ENCODE results near the gene PAN3.
"Not testable (repeated sequence)": the region's sequence is repeated elsewhere in the genome, so short reads cannot be mapped to it uniquely, and the experiment has no call there.

PAN3 gene

DNA sequence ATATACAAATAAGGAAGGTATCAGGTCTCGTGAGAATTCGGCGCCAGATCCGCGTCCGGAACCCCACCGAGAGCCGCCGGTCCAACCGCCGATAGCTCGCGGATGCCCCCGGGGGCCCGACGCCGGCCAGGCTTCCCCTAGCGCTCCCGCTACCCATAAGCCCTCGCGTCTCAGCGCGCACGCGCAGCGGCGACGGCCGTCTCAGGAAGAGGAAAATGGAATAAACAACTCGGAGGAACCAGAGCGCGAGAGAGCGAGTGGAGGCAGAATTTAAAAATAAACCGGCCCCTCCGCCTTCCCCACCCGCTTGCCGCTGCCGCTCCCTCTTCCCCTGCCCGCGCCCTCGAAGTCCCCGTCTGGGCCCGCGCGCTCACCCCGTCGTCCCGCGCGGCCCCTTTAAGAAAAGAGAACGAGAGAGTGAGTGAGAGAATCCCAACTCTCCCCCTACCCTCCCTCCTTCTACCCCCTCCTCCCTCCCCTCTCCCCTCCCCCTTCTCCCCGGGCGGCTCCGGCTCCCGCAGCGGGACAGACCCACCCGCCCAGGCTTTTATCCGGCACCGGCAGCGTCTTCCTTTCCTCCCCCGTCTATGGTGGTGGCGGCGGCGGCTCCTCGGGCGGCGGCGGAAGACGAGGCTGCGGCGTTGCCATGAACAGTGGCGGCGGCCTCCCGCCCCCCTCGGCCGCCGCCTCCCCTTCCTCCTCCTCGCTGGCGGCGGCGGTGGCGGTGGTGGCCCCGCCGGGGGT is at the start of gene PAN3:
Gene PAN3 (plus strand): TSS at position 534 of the 744 bp plus-strand sequence. CDS start 113 bp downstream, at position 647.
- peak; percentile 92 to 95 for DNase-seq
- no peak for TF ChIP-seq GATA1 (IDR thresholded peaks at IDR 0.05; ENCODE audit: low read depth, low read length)
- peak; percentile 85 for TF ChIP-seq POLR2A (IDR thresholded peaks at IDR 0.05; ENCODE audit: low read length)

DNA sequence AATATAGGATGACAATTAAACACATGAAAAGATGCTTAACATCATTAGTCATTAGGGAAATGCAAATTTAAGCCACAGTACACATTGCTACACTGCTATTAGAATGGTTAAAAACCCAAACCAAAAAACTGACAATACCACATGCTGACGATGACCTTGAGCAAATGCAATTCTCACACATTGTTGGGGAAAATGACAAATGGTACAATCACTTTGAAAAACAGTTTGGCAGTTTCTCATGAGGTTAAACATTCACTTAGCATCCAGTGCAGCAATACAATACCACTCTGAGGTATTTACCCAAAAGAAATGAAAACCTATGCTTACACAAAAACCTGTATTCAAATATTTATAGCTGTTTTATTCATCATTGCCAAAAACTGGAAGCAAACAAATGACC is 49.3 kb upstream of the PAN3 start:
- TF ChIP-seq GATA1 (IDR thresholded peaks at IDR 0.05; ENCODE audit: low read depth, low read length) (no peak), POLR2A (IDR thresholded peaks at IDR 0.05; ENCODE audit: low read length) (no peak)

DNA sequence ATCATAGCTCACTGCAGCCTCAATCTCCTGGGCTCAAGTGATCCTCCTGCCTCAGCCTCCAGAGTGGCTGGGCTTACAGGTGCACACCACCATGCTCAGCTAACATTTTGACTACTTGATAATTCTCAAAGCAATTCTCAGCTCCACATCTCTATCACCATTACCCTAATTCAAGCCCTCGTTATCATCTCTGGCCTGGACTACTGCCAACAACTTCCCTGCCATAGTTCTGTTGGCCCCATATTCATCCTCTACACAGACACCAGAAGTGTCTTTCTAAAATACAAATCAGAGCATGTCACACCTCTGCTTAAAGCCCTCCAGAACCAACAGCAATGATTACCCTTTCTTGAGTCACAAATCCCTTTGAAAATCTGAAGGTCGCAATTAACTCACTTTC is 45.9 kb upstream of the PAN3 start:
- TF ChIP-seq POLR2A (IDR thresholded peaks at IDR 0.05; ENCODE audit: low read length) (no peak), GATA1 (IDR thresholded peaks at IDR 0.05; ENCODE audit: low read depth, low read length) (no peak)
- peak; percentile 11 to 28 for DNase-seq

More for the DNA sequence above, 49.3 kb upstream of the PAN3 start:
- no peak for DNase-seq

GRCh38 chr13:28093881-28094280 is 44.5 kb upstream of the PAN3 start:
- peak in 1 of 2 experiments; percentile 31 for DNase-seq
- TF ChIP-seq GATA1 (IDR thresholded peaks at IDR 0.05; ENCODE audit: low read depth, low read length), result no peak

DNA sequence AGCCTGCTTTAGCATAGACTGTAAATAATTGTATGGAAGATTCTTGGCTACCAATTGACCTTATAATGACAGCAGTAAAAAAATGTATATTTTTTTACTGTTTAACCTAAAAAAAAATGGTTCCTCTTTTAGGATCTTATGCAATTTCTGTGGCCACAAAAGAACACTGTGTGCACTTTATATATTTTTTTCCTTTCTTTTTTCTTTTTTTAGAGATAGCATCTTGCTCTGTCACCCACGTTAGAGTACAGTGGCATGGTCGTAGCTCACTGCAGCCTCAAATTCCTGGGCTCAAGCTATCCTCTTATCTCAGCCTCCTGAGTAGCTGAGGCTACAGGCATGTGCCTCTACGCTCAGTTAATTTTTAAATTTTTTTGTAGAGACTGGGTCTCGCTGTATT is 44.0 kb upstream of the PAN3 start:
- TF ChIP-seq GATA1 (IDR thresholded peaks at IDR 0.05; ENCODE audit: low read depth, low read length), result no peak
- no peak for TF ChIP-seq POLR2A (IDR thresholded peaks at IDR 0.05; ENCODE audit: low read length)
- peak in 1 of 2 experiments; percentile 3 for DNase-seq

DNA sequence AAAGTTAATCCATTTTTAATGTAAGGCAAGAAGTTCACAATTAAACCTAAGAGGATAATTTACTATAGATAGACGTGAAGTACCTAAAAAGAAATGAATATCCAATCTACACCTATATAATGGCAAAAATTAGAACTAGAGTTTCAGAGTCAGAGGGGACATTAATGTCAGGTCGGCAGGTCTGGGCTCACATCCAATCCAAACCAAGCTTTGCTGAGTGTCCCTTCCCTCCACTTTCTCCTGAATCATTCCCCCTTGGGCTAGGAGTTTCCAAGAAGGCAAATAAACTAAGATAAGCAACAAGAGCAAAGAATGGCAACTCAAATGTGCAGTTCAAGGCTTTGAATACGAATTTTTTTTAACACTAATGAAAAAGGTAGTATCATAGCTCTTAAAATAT is 40.8 kb upstream of the PAN3 start:
- TF ChIP-seq GATA1 (IDR thresholded peaks at IDR 0.05; ENCODE audit: low read depth, low read length) (no peak), POLR2A (IDR thresholded peaks at IDR 0.05; ENCODE audit: low read length) (no peak)
- no peak for DNase-seq

DNA sequence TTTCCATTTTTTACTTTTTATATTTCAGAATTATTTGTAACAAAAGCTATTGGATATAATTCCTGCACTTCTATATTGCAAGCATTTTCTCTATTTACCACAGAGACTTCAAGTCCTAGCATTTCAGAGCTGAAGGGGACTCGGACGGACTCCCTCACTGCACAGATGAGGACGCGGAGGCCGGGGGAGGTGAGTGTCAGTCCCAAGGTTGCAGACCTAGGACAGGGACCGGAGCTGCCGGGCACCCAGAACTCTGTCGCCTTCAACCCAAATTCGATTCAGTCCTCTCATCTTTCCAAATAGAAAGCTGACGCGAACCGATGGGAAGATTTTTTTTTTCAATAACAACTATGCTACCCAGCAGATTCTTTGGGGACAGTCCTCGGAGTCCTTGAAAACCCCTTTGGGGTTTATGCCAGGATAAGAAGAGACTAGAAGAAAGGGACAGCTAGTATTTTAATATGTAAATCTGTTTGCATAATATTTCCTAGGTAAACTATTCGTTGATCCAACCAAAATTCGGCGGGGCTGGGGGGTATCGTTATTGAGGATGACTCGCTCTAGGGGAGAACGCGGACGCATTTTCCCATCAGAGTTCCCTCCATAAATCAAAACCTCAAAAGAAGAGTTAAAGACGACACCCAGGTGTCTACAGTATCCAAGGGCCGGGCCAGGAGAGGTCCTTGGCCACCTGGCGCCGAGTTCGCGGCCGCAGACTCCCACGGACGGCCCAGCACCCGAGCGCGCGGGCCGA is 38.8 kb upstream of the PAN3 start:
- TF ChIP-seq POLR2A (IDR thresholded peaks at IDR 0.05; ENCODE audit: low read length), result no peak
- TF ChIP-seq GATA1 (IDR thresholded peaks at IDR 0.05; ENCODE audit: low read depth, low read length), result no peak
- DNase-seq, result no peak

DNA sequence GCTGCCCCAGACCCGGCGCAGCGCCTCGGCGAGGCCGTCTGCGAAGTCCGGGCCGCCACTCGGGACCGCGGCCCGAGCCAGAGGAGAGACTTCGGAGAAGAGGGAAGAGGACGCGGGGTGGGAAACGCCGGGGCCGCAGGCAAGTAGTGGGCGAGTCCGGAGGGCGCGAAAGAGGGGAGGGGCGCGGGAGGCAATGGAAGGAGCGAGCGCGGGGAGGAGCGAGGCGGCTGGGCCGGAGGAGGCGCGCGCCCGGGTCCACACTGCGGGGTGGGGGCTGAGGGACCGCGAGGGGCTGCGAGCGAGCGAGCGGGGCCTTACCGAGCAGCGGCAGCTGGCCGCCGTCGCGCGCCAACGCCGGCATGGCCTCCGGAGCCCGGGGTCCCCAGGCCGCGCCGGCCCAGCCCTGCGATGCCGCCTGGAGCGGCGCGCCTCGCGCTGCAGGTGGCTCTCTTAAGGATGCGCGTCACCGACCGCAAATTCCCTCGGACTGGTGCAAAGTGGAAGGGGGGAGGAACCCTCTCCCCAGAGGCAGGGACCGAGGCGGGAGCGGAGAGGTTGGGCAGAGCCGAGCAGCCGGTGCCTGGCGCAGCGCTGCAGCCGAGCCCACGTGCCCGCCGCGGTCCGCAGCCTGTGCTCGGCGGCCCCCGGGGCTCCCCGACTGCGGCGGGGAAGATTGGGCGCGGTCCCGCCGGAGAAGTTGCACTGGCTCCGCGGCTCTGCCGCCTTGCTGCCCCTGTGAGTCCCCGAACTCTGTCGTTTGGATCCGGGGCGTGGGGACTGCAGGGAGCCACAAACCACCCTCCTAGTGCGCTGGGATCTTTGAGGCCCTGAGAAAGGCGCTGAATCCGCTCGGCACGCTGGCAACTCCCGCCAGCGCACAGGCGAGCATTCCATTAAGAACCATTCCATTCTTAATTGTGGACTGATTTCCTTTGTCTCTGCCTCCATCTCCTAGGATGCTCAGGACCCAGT is 37.9 kb upstream of the PAN3 start, which contains the start of gene FLT3:
Gene FLT3 (minus strand): TSS at position 427 of the 972 bp plus-strand sequence. CDS start 66 bp downstream, at position 361.
- peak in 1 of 2 experiments; percentile 25 for DNase-seq
- TF ChIP-seq GATA1 (IDR thresholded peaks at IDR 0.05; ENCODE audit: low read depth, low read length), result no peak
- no peak for TF ChIP-seq POLR2A (IDR thresholded peaks at IDR 0.05; ENCODE audit: low read length)

DNA sequence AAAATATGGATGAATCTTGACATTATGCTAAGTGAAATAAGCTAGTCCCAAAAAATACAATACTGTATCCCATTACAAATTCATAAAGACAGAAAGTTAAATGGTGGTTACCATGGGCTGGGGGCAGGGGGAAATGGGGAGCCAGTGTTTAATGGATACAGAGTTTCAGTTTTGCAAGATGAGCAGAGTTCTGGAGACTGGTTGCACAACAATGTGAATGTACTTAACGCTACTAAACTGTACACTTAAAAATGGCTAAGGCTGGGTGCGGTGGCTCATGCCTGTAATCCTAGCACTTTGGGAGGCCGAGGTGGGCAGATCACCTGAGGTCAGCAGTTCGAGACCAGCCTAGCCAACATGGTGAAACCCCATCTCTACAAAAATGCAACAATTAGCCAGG is 36.5 kb upstream of the PAN3 start:
- not testable (repeated sequence) for DNase-seq

DNA sequence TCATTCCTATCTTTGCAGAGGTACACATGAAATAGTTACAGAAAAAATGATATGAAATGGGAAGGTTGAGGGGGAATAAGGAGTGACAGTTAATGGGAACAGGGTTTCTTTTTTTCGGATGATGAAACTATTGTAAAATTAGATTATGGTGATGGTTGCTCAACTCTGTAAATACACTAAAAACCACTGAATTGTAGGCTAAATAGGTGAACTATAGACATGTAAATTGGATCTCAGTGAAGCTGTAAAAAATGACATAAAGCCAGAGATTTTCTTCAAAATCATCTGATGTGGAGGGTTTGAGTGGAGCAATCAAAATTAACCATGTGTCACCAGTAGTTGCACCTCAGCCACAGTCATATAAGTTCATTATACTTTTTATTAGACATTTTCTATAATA is 31.4 kb upstream of the PAN3 start:
- DNase-seq, result no peak
- TF ChIP-seq GATA1 (IDR thresholded peaks at IDR 0.05; ENCODE audit: low read depth, low read length) (no peak), POLR2A (IDR thresholded peaks at IDR 0.05; ENCODE audit: low read length) (no peak)

DNA sequence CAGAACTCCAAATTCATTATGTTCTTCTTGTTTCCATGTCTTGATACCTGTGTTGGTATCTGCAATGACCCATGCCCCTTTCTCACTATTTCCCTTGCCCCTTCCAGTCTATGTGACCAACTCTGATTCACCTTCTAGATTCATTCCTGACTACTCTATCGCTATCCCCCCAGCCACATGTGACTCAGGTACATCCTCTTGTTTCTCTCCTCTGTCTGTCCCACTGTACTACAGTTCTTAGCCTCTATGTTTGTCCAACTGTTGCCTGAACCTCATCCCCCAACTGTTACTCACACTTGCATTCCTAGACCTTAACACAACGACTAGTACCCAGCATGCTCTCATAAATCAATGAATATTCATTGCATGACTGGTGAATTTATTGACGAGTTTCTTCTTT is 27.9 kb upstream of the PAN3 start:
- no peak for DNase-seq
- TF ChIP-seq GATA1 (IDR thresholded peaks at IDR 0.05; ENCODE audit: low read depth, low read length) (no peak), POLR2A (IDR thresholded peaks at IDR 0.05; ENCODE audit: low read length) (no peak)

GRCh38 chr13:28116736-28117135 is 21.6 kb upstream of the PAN3 start:
- no peak for DNase-seq
- TF ChIP-seq POLR2A (IDR thresholded peaks at IDR 0.05; ENCODE audit: low read length), result no peak
- TF ChIP-seq GATA1 (IDR thresholded peaks at IDR 0.05; ENCODE audit: low read depth, low read length), result no peak

DNA sequence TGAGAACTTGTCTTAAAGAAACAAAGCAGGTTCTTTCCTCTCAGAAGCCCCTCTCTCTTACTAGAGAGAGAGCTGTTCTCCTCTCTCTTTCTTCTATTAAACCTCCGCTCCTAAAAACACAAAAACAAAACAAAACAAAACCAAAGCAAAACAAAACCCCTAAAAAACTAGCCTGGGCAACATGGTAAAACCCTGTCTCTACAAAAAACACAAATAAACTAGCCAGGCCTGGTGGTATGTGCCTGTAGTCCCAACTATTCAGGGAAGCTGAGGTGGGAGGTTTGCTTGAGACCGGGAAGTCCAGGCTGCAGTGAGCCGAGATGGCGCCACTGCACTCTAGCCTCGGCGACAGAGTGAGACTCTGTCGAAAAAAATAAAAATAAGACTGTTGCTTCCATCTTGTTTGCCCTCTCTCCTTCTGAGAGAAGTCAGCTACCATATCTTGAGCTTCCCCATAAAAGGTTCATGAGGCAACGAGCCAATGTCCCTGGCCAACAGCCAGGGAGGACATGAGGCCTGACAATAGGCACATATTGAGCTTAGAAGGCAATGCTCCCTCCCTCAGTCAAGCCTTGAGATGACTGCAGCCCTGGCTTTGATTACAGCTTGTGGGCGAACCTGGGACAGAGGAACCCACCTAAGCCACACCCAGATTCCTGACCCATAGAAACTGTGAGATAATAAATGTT is 20.5 kb upstream of the PAN3 start:
- peak; percentile 59 to 69 for DNase-seq
- TF ChIP-seq GATA1 (IDR thresholded peaks at IDR 0.05; ENCODE audit: low read depth, low read length) (no peak), POLR2A (IDR thresholded peaks at IDR 0.05; ENCODE audit: low read length) (no peak)
